ENCODE data around the gene ESR2. TPM values are rescaled to one million over a fixed set of nuclear protein-coding genes. Genes with fewer than 3 reads are reported as not detected.

Gene ESR2
- total RNA-seq, 4 donors from 2014 or later = 0.27 to 1.0 (median 0.78) TPM; not detected in 1

DNA sequence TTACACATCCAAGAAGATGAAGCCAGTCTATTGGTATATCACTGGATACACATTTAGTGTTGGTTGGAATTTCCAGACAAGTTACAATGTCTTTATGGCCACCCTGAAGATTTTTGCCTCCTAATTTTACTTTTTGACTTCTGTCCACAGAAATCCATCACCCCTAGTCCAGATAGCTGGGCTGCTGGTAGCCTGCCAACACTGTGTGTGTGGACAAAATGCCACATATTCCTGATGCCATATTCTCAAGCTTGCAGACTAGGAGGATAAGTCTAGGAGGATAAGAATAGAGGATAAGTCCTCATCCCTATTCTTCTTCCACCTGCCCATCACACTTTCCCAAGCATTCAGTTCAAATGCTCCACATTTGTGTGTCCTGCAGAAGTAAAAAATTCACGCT is 4.6 kb downstream of the ESR2 start:
- Histone ChIP-seq H3K36me3 (no peaks in the 10 kb centered on the region), H3K9me3 (no peaks in the 10 kb centered on the region), H3K4me3 (replicated peaks in 1 of 3) (no peak overlapping the region), H3K27ac (no peak overlapping the region), H3K4me1 (peaks cover 3 to 13% of the 10 kb centered on the region in 2 donors), H3K27me3 (no peaks in the 10 kb centered on the region)
- intact Hi-C loops (cut with DNase I) = no loop called here
- DNase-seq = no peak
- TF ChIP-seq POLR2A (IDR thresholded peaks at IDR 0.05) = no peak
- TF ChIP-seq, protein P1, sequence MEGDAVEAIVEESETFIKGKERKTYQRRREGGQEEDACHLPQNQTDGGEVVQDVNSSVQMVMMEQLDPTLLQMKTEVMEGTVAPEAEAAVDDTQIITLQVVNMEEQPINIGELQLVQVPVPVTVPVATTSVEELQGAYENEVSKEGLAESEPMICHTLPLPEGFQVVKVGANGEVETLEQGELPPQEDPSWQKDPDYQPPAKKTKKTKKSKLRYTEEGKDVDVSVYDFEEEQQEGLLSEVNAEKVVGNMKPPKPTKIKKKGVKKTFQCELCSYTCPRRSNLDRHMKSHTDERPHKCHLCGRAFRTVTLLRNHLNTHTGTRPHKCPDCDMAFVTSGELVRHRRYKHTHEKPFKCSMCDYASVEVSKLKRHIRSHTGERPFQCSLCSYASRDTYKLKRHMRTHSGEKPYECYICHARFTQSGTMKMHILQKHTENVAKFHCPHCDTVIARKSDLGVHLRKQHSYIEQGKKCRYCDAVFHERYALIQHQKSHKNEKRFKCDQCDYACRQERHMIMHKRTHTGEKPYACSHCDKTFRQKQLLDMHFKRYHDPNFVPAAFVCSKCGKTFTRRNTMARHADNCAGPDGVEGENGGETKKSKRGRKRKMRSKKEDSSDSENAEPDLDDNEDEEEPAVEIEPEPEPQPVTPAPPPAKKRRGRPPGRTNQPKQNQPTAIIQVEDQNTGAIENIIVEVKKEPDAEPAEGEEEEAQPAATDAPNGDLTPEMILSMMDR (IDR thresholded peaks at IDR 0.05) = no peak
- 91 to 98% methylated on average over 1 of the region's 1 CpG for WGBS, 2 donors

DNA sequence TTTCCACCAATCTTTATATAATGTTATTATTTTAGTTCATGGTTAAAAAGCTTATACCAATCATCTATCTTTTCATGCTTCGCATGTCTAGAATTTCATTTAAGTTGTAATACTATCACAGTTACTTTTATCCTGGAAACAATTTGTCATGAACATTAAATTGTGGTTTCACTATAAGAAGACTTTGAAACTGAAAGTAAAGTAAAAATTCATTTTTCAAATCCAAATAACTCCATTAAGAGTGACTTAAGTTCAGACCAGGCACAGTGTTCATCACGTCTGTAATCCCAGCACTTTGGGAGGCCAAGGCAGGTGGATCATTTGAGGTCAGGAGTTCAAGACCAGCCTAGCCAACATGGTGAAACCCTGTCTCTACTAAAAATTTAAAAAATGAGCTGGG is 12.4 kb downstream of the ESR2 start:
- Histone ChIP-seq H3K4me3 (replicated peaks in 1 of 3) (no peak overlapping the region), H3K36me3 (no peaks in the 10 kb centered on the region), H3K9me3 (no peaks in the 10 kb centered on the region), H3K4me1 (no peaks in the 10 kb centered on the region), H3K27ac (no peak overlapping the region), H3K27me3 (no peaks in the 10 kb centered on the region)
- intact Hi-C loops (cut with DNase I) = no loop called here
- no peak for DNase-seq
- TF ChIP-seq, protein P1 (IDR thresholded peaks at IDR 0.05) = no peak
- TF ChIP-seq POLR2A (IDR thresholded peaks at IDR 0.05) = no peak
- 72 to 89% methylated on average over 2 of the region's 2 CpGs for WGBS, 2 donors

DNA sequence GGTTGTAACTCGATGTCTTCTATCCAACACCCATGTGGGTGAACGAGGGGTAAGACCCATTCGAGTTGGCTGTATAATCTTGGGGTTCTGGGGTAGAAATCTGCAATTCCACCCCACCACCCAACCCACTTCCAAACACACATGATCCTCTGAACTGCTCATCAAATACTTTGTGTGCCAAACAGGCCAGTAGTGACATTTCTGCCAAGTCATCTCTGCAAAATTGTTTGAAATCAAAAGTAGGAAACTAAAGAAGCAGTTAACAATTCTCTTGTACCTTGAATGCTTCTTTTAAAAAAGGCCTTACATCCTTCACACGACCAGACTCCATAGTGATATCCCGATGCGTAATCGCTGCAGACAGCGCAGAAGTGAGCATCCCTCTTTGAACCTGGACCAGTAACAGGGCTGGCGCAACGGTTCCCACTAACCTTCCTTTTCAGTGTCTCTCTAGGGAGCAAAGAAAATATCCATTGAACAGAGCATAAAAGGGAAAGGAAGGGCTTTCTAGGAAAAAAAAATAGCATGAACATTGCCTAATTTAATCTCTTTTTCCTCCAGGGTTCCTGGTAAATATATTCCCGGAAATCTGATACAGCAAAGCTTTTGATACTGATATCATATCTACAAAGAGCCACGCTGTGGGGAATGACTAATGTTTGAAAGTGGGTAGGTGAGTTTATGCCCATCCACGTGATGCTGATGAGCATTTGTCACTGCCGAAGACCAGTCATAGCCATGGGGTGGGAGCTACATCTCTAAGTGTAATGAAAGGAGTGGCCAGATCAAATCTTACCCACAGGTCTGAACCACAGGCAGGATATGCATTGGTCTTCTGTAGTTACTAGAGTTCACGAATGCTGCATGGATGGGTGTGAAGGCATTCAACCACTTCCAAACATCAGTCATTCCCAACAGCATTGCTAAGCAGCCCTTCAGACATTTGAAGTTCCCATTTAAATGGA is 14.2 kb downstream of the ESR2 start:
- WGBS, 2 donors = 83 to 86% methylated on average over 15 of the region's 15 CpGs

DNA sequence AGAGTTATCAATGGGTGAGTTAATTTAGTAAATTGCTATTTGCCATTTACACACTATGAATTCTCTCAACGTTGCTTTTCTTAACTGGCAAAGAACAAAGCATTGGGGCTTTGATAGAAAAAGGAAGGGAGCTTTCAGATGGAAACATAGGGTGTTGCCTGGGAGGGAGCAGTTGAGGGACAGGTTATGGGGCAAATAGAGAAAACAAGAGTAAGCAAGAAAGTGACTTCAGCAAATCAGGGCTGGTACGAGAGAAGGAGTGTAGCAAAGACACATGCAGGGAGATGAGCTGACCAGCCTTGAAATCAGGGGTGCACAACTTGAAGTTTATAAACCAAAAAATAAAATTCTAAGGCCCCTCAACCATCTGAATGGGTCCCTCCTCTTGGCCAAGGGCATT is 15.7 kb downstream of the ESR2 start:
- WGBS, 2 donors = 67 to 69% methylated on average over 2 of the region's 2 CpGs
- TF ChIP-seq POLR2A (IDR thresholded peaks at IDR 0.05) = no peak
- TF ChIP-seq, protein P1 (IDR thresholded peaks at IDR 0.05) = no peak
- Histone ChIP-seq H3K4me1 (no peaks in the 10 kb centered on the region), H3K27ac (no peak overlapping the region), H3K9me3 (no peaks in the 10 kb centered on the region), H3K27me3 (no peaks in the 10 kb centered on the region), H3K4me3 (replicated peaks in 1 of 3) (no peak overlapping the region), H3K36me3 (no peaks in the 10 kb centered on the region)
- DNase-seq = no peak
- intact Hi-C loops (cut with DNase I) = no loop called here

More for the DNA sequence above, 14.2 kb downstream of the ESR2 start:
- Histone ChIP-seq H3K9me3 (no peaks in the 10 kb centered on the region), H3K4me1 (no peaks in the 10 kb centered on the region), H3K27ac (no peak overlapping the region), H3K4me3 (replicated peaks in 1 of 3) (no peak overlapping the region), H3K27me3 (no peaks in the 10 kb centered on the region), H3K36me3 (no peaks in the 10 kb centered on the region)
- intact Hi-C loops (cut with DNase I) = no loop called here
- DNase-seq = no peak
- TF ChIP-seq, protein P1 (IDR thresholded peaks at IDR 0.05) = no peak
- TF ChIP-seq POLR2A (IDR thresholded peaks at IDR 0.05) = no peak

DNA sequence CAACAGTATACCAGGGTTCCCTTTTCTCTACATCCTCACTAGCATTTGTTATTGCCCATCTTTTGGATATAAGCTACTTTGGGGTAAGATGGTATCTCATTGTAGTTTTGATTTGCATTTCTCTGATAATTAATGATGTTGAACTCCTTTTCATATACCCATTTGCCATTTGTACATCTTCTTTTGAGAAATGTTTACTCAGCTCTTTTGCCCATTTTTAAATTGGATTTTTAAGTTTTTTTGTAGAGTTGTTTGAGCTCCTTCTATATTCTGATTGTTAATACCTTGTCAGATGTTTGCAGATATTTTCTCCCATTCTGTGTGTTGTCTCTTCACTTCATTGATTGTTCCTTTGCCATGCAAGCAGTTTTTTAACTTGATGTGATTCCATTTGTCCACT is 22.2 kb downstream of the ESR2 start:
- no peak for DNase-seq
- no peak for TF ChIP-seq POLR2A (IDR thresholded peaks at IDR 0.05)
- TF ChIP-seq, protein P1 (IDR thresholded peaks at IDR 0.05) = no peak
- H3K4me1 ChIP-seq = no peaks in the 10 kb centered on the region

More for the DNA sequence above, 22.2 kb downstream of the ESR2 start:
- Histone ChIP-seq H3K4me3 (replicated peaks in 1 of 3) (no peak overlapping the region), H3K9me3 (no peaks in the 10 kb centered on the region), H3K36me3 (no peaks in the 10 kb centered on the region), H3K27me3 (no peaks in the 10 kb centered on the region), H3K27ac (no peak overlapping the region)
- intact Hi-C loops (cut with DNase I) = no loop called here
